Gastroesophageal sphincter (tissue), 3 donors: Measurements from ENCODE around the gene RESP18.

ENCODE experiments used
- CTCF ChIP-seq, 4 experiments: fragments of 200-600 bp in 2 of 4; fragments of 450-650 bp in 2 of 4; sonication (generic) in 1 of 4; IDR thresholded peaks; one replicate each; pipeline ENCODE4 v1.5.1; 2017 to 2019; ENCODE audit warnings: antibody characterized with exemption in 4 of 4, mild to moderate bottlenecking in 2 of 4, moderate library complexity in 2 of 4
- POLR2AphosphoS5 ChIP-seq: sonication (generic); formaldehyde crosslinking; IDR thresholded peaks from one replicate; pipeline ENCODE4 v1.6.1; 2017; ENCODE audit warnings: antibody characterized with exemption

- TF ChIP-seq POLR2AphosphoS5 (no peak), CTCF (IDR thresholded peaks at IDR 0.05) (no peak)
Observed at GRCh38 chr2:219350215-219350614, 17.7 kb upstream of the RESP18 start.
